ENCODE data around the gene PDE9A. TPM values are rescaled to one million over a fixed set of nuclear protein-coding genes. Genes with fewer than 3 reads are reported as not detected.
A peak's percentile ranks its signal among the peaks of the same experiment; 100 is the strongest.
"Not testable (repeated sequence)": the region's sequence is repeated elsewhere in the genome, so short reads cannot be mapped to it uniquely, and the experiment has no call there.

Gene PDE9A
- 1 to 10 TPM; 7.5 to 8.6 TPM for total RNA-seq

DNA sequence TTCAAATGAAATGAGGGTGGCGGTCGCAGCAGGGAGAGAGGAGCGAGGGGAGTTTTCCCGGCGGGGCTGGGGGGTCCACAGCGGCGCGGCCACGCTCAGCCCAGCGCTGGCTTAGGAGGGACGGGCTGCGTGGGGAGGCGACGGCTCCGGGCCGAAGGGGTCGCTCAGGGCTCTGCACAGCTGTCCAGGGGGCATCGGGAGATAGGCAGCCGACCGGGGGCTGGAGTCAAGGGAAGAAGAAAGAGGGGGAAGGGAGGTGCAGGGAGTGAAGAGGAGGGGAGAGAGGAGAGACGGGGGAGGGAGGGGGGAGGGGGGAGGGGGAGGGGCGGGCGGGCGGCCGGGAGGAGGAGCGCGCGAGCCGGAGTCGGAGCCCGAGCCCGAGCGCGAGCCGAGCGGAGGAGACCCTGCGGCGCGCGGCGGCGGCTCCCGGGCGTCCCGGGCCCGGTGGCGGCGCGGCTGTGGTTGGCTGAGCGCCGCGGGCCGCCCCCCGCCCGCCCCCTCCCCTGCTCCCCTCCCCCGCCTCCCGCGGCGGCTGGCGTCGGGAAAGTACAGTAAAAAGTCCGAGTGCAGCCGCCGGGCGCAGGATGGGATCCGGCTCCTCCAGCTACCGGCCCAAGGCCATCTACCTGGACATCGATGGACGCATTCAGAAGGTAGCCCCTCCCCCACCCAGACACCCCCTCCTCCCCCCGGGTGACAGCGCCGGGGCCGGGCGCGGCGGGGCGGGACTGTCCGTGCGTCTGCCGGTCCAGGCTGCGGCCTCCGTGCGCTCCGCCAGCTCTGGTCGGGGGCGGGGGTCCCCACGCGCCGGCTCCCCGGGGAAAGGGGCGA, at the start of gene PDE9A:
TSS of gene PDE9A (plus strand) at position 391 of the 831 bp plus-strand sequence. CDS start at position 585, 194 bp downstream.
- intact Hi-C loops (cut with micrococcal nuclease), result loop anchor here (5.0 kb wide), 3 partner anchors 36 to 164 kb away; no protein-coding TSS in a partner anchor
- Mint-ChIP-seq H3K9me3 (no peaks in the 10 kb centered on the region), H3K4me3 (peak within 1 kb of the TSS; percentile 70), H3K36me3 (no peaks in the 10 kb centered on the region), H3K4me1 (ENCODE audit: low read depth) (peaks cover 11% of the 10 kb centered on the region), H3K27me3 (peaks cover 14% of the 10 kb centered on the region), H3K27ac (no peak within 1 kb of the TSS)
- ChIA-PET POLR2A (interaction anchor here (1.2 kb wide), 1 partner anchor 37 kb away, joined by 3 read pairs; no protein-coding TSS in a partner anchor), CTCF (interaction anchor here (1.0 to 1.2 kb wide), 4 partner anchors 32 to 165 kb away, joined by 3 to 8 read pairs (median 4); no protein-coding TSS in a partner anchor)
- peak; percentile 36 for DNase-seq

- intact Hi-C loops (cut with micrococcal nuclease), result no loop called here
- Mint-ChIP-seq H3K4me1 (ENCODE audit: low read depth) (peaks cover 12% of the 10 kb centered on the region), H3K4me3 (no peak overlapping the region), H3K27me3 (peaks cover 3% of the 10 kb centered on the region), H3K36me3 (no peaks in the 10 kb centered on the region), H3K9me3 (peaks cover 20% of the 10 kb centered on the region), H3K27ac (no peak overlapping the region)
- no peak for DNase-seq
- CTCF ChIA-PET, result interaction anchor here (0.7 kb wide), 1 partner anchor 13 kb away, joined by 3 read pairs; no protein-coding TSS in a partner anchor
- POLR2A ChIA-PET, result no interaction called here
Measured at GRCh38 chr21:42607102-42607501, 46.3 kb upstream of the PDE9A start.

- intact Hi-C loops (cut with micrococcal nuclease), result no loop called here
- POLR2A ChIA-PET, result no interaction called here
- H3K4me1 Mint-ChIP-seq (ENCODE audit: low read depth), result peaks cover 12% of the 10 kb centered on the region
- no peak overlapping the region for H3K4me3 Mint-ChIP-seq
- no peak overlapping the region for H3K27ac Mint-ChIP-seq
- H3K27me3 Mint-ChIP-seq, result peaks cover 3% of the 10 kb centered on the region
- CTCF ChIA-PET, result interaction anchor here (0.7 kb wide), 1 partner anchor 14 kb away, joined by 3 read pairs; no protein-coding TSS in a partner anchor
- peaks cover 24% of the 10 kb centered on the region for H3K9me3 Mint-ChIP-seq
- no peak for DNase-seq
- peaks cover 3% of the 10 kb centered on the region for H3K36me3 Mint-ChIP-seq
Measured at GRCh38 chr21:42607525-42608102, 45.8 kb upstream of the PDE9A start.

GRCh38 chr21:42608446-42608845, 45.0 kb upstream of the PDE9A start:
- CTCF ChIA-PET, result no interaction called here

GRCh38 chr21:42609811-42610210, 43.6 kb upstream of the PDE9A start:
- ChIA-PET CTCF (no interaction called here), POLR2A (no interaction called here)
- peaks cover 1% of the 10 kb centered on the region for H3K27me3 Mint-ChIP-seq
- H3K4me3 Mint-ChIP-seq, result no peak overlapping the region
- peaks cover 17% of the 10 kb centered on the region for H3K4me1 Mint-ChIP-seq (ENCODE audit: low read depth)
- intact Hi-C loops (cut with micrococcal nuclease), result loop anchor here (5.0 to 10.0 kb wide), 2 partner anchors 145 to 222 kb away; no protein-coding TSS in a partner anchor
- peak; percentile 69 for DNase-seq
- peaks cover 23% of the 10 kb centered on the region for H3K9me3 Mint-ChIP-seq
- H3K27ac Mint-ChIP-seq, result no peak overlapping the region
- peaks cover 3% of the 10 kb centered on the region for H3K36me3 Mint-ChIP-seq

More at GRCh38 chr21:42608446-42608845, 45.0 kb upstream of the PDE9A start:
- Mint-ChIP-seq H3K4me1 (ENCODE audit: low read depth) (peaks cover 15% of the 10 kb centered on the region), H3K9me3 (peaks cover 26% of the 10 kb centered on the region), H3K27ac (no peak overlapping the region), H3K4me3 (no peak overlapping the region), H3K27me3 (peaks cover 1% of the 10 kb centered on the region), H3K36me3 (peaks cover 3% of the 10 kb centered on the region)
- intact Hi-C loops (cut with micrococcal nuclease), result no loop called here
- POLR2A ChIA-PET, result no interaction called here
- no peak for DNase-seq

DNA sequence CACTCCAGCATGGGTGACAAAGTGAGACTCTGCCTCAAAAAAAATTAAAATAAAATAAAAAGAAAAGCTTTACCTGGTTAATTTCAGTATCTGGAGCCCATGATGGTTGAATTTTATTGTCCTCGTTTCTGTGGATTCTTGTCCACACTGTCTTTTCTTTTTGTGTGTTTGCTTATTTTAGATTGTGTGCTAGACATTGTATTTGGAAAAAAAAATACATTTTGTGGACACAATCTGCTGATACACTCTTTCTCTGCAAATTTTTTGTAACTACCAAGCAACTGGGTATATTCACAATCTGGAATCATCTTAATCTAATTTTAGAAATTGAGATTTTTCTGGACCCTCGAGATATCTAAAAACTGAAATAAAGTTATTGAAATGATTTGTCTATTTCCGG, 41.6 kb upstream of the PDE9A start:
- CTCF ChIA-PET, result interaction anchor here (1.0 kb wide), 1 partner anchor 18 kb away, joined by 3 read pairs; no protein-coding TSS in a partner anchor
- intact Hi-C loops (cut with micrococcal nuclease), result loop anchor here (5.0 to 10.0 kb wide), 2 partner anchors 147 to 220 kb away; no protein-coding TSS in a partner anchor
- no peak overlapping the region for H3K27ac Mint-ChIP-seq

GRCh38 chr21:42612390-42612789, 41.0 kb upstream of the PDE9A start:
- H3K27me3 Mint-ChIP-seq, result peaks cover 1% of the 10 kb centered on the region
- H3K4me1 Mint-ChIP-seq (ENCODE audit: low read depth), result peaks cover 17% of the 10 kb centered on the region
- ChIA-PET CTCF (no interaction called here), POLR2A (no interaction called here)
- peaks cover 9% of the 10 kb centered on the region for H3K9me3 Mint-ChIP-seq
- no peak overlapping the region for H3K4me3 Mint-ChIP-seq
- peaks cover 3% of the 10 kb centered on the region for H3K36me3 Mint-ChIP-seq
- intact Hi-C loops (cut with micrococcal nuclease), result loop anchor here (5.0 to 10.0 kb wide), 2 partner anchors 148 to 220 kb away; no protein-coding TSS in a partner anchor
- H3K27ac Mint-ChIP-seq, result no peak overlapping the region
- DNase-seq, result no peak

More for the DNA sequence above, 41.6 kb upstream of the PDE9A start:
- Mint-ChIP-seq H3K36me3 (peaks cover 3% of the 10 kb centered on the region), H3K27me3 (peaks cover 1% of the 10 kb centered on the region), H3K9me3 (peaks cover 9% of the 10 kb centered on the region), H3K4me1 (ENCODE audit: low read depth) (peaks cover 17% of the 10 kb centered on the region), H3K4me3 (no peak overlapping the region)
- POLR2A ChIA-PET, result no interaction called here
- DNase-seq, result no peak

GRCh38 chr21:42613756-42614155, 39.7 kb upstream of the PDE9A start:
- POLR2A ChIA-PET, result no interaction called here
- H3K27ac Mint-ChIP-seq, result no peak overlapping the region

DNA sequence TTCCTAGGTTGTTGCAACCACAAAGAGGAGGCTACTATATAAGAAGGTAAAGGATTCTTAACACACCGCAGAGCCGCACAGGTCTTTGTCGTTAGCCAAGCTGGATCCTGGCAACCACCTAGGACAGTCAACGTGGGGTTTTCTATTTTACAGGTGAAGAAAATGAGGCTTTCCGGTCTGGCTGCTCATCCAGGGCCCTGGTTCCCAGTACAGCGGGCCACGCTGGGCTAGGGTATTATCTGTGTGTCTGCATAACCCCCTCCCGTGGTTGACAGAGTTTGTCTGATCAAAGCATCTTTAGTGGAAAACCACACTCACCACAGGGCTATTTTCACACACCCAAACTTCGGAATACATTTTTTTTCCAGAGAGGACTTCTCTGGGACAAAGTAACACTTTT, 39.0 kb upstream of the PDE9A start:
- Mint-ChIP-seq H3K27ac (no peak overlapping the region), H3K27me3 (no peaks in the 10 kb centered on the region), H3K9me3 (peaks cover 9% of the 10 kb centered on the region), H3K4me1 (ENCODE audit: low read depth) (peaks cover 14% of the 10 kb centered on the region), H3K4me3 (no peak overlapping the region), H3K36me3 (peaks cover 3% of the 10 kb centered on the region)
- POLR2A ChIA-PET, result no interaction called here
- DNase-seq, result peak; percentile 75
- intact Hi-C loops (cut with micrococcal nuclease), result loop anchor here (2.0 to 10.0 kb wide), 3 partner anchors 70 to 218 kb away; no protein-coding TSS in a partner anchor
- CTCF ChIA-PET, result interaction anchor here (1.0 to 1.2 kb wide), 2 partner anchors 21 to 204 kb away, joined by 3 to 4 read pairs; no protein-coding TSS in a partner anchor

More at GRCh38 chr21:42613756-42614155, 39.7 kb upstream of the PDE9A start:
- H3K9me3 Mint-ChIP-seq, result peaks cover 9% of the 10 kb centered on the region
- DNase-seq, result no peak
- H3K36me3 Mint-ChIP-seq, result peaks cover 3% of the 10 kb centered on the region
- peaks cover 17% of the 10 kb centered on the region for H3K4me1 Mint-ChIP-seq (ENCODE audit: low read depth)
- H3K27me3 Mint-ChIP-seq, result no peaks in the 10 kb centered on the region
- CTCF ChIA-PET, result no interaction called here
- intact Hi-C loops (cut with micrococcal nuclease), result loop anchor here (2.0 to 10.0 kb wide), 3 partner anchors 71 to 219 kb away; no protein-coding TSS in a partner anchor
- H3K4me3 Mint-ChIP-seq, result no peak overlapping the region

DNA sequence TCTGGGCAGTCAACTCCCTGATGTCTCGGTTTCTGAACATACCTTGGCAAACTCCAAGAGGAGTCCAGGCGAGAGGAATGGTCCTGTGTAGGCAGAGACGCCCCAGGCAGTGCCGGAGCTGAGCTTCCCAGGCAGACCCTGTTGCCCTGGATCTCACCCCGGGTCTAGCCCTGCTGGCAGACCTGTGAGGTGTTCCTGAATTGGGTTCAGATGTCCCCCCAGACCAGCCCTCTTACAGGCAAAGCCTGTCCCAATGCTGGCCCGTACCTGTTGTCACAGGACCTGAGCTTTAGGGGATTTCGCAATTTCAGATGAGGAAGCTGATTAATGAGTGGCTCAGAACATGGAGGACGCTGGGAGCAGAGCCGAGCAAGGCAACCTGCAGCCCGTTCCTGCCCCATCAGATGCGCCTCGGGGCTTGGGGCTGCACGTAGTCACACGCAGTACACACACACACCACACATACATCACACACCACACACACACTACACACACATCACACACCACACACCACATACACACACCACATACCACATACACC, 38.5 kb upstream of the PDE9A start:
- Mint-ChIP-seq H3K4me3 (no peak overlapping the region), H3K36me3 (peaks cover 3% of the 10 kb centered on the region), H3K27ac (no peak overlapping the region), H3K9me3 (peaks cover 7% of the 10 kb centered on the region), H3K27me3 (no peaks in the 10 kb centered on the region), H3K4me1 (ENCODE audit: low read depth) (peaks cover 9% of the 10 kb centered on the region)
- DNase-seq, result peak; percentile 79
- CTCF ChIA-PET, result interaction anchor here (1.0 to 1.2 kb wide), 2 partner anchors 22 to 203 kb away, joined by 3 to 4 read pairs; no protein-coding TSS in a partner anchor
- intact Hi-C loops (cut with micrococcal nuclease), result loop anchor here (2.0 to 10.0 kb wide), 4 partner anchors 37 to 217 kb away; partner anchors contain the start of gene PDE9A
- POLR2A ChIA-PET, result interaction anchor here (0.7 kb wide), 1 partner anchor 278 kb away, joined by 3 read pairs; the partner anchor contains the start of gene NDUFV3

- not testable (repeated sequence) for H3K4me3 Mint-ChIP-seq; H3K4me1 Mint-ChIP-seq (ENCODE audit: low read depth); DNase-seq; H3K27ac Mint-ChIP-seq; H3K9me3 Mint-ChIP-seq; H3K27me3 Mint-ChIP-seq; H3K36me3 Mint-ChIP-seq
- intact Hi-C loops (cut with micrococcal nuclease), result loop anchor here (2.0 to 10.0 kb wide), 3 partner anchors 37 to 151 kb away; partner anchors contain the start of gene PDE9A
- ChIA-PET CTCF (interaction anchor here (1.0 to 1.2 kb wide), 2 partner anchors 22 to 203 kb away, joined by 3 to 4 read pairs; no protein-coding TSS in a partner anchor), POLR2A (interaction anchor here (0.7 kb wide), 1 partner anchor 278 kb away, joined by 3 read pairs; the partner anchor contains the start of gene NDUFV3)
Measured at GRCh38 chr21:42615377-42615776, 38.0 kb upstream of the PDE9A start.

Data from activated CD4-positive, alpha-beta memory T cell treated with anti-CD3 and anti-CD28 coated beads for 36 hours (primary cell).